NCI-H748 (cell line): ENCODE measurements around the gene DPY19L3.
"Not testable (repeated sequence)": the region's sequence is repeated elsewhere in the genome, so short reads cannot be mapped to it uniquely, and the experiment has no call there.

Source experiments
- DNase-seq: peaks from one replicate; lab custom pipeline; 2025; ENCODE audit not compliant: unreplicated experiment; lab: John Stamatoyannopoulos, UW

DPY19L3 gene

GRCh38 chr19:32498648-32499200, 93.2 kb downstream of the DPY19L3 start:
- peak; percentile 29 for DNase-seq

GRCh38 chr19:32512498-32512897, 106.9 kb downstream of the DPY19L3 start:
- not testable (repeated sequence) for DNase-seq

GRCh38 chr19:32519023-32519422, 113.5 kb downstream of the DPY19L3 start:
- DNase-seq = no peak

- DNase-seq = no peak
These were observed 117.4 kb downstream of the DPY19L3 start for GRCh38 chr19:32522967-32523366.

GRCh38 chr19:32526895-32527294, 121.3 kb downstream of the DPY19L3 start:
- DNase-seq = no peak

GRCh38 chr19:32530773-32531172, 125.2 kb downstream of the DPY19L3 start:
- DNase-seq = no peak

GRCh38 chr19:32532233-32532632, 126.7 kb downstream of the DPY19L3 start:
- no peak for DNase-seq
